Liver (tissue), 9 donors: ENCODE data around the gene BTNL8. TPM values are rescaled to one million over a fixed set of nuclear protein-coding genes. Genes with fewer than 3 reads are reported as not detected.

Experiments used
- DNase-seq: peaks from one replicate; pipeline ENCODE4 v3.0.0-alpha.2; 2017; ENCODE audit warnings: low spot score
- H3K27ac ChIP-seq, 2 donors: one replicate each; pipeline ENCODE4 v1.7.0; 2013; ENCODE audit warnings: inconsistent platforms in 2 of 2, low read length in 2 of 2, control low read depth in 1 of 2, low read depth in 1 of 2, mild to moderate bottlenecking in 1 of 2
- H3K27me3 ChIP-seq, 4 donors: one replicate each; pipeline versions ENCODE4 v1.6.1 to v1.7.0; 2013; ENCODE audit warnings: low read length in 3 of 4, inconsistent platforms in 1 of 4, mild to moderate bottlenecking in 1 of 4, moderate library complexity in 1 of 4; ENCODE audit not compliant: control insufficient read depth in 4 of 4, insufficient read depth in 4 of 4
- H3K36me3 ChIP-seq, 4 donors: one replicate each; pipeline versions ENCODE4 v1.6.1 to v1.7.0; 2013; ENCODE audit warnings: low read length in 3 of 4, mild to moderate bottlenecking in 3 of 4, low read depth in 1 of 4, moderate library complexity in 1 of 4; ENCODE audit not compliant: control insufficient read depth in 4 of 4, insufficient read depth in 3 of 4
- H3K4me1 ChIP-seq, 4 donors: one replicate each; pipeline versions ENCODE4 v1.6.1 to v1.7.0; 2013; ENCODE audit warnings: low read length in 3 of 4, mild to moderate bottlenecking in 3 of 4, moderate library complexity in 1 of 4; ENCODE audit not compliant: control insufficient read depth in 4 of 4, insufficient read depth in 4 of 4
- H3K4me3 ChIP-seq, 3 donors: one replicate each; pipeline versions ENCODE4 v1.6.1 to v1.7.0; 2013; ENCODE audit warnings: low read length in 3 of 3, control low read depth in 1 of 3, low read depth in 1 of 3, mild to moderate bottlenecking in 1 of 3
- H3K9ac ChIP-seq, 2 donors: one replicate each; pipeline ENCODE4 v1.7.0; 2013; ENCODE audit warnings: low read length in 2 of 2, mild to moderate bottlenecking in 2 of 2, moderate library complexity in 2 of 2, control low read depth in 1 of 2, low read depth in 1 of 2
- H3K9me3 ChIP-seq, 4 donors: one replicate each; pipeline versions ENCODE4 v1.6.1 to v1.7.0; 2013; ENCODE audit warnings: low read length in 3 of 4; ENCODE audit not compliant: control insufficient read depth in 4 of 4
- EGR1 ChIP-seq, 2 donors: IDR thresholded peaks; 2 replicates each; pipeline ENCODE4 v1.6.1; 2016 to 2018; ENCODE audit warnings: antibody characterized with exemption in 2 of 2, low read depth in 2 of 2
- FOXA1 ChIP-seq: IDR thresholded peaks from 2 replicates; pipeline ENCODE4 v1.6.1; 2016; ENCODE audit warnings: antibody characterized with exemption
- FOXA2 ChIP-seq: IDR thresholded peaks from 2 replicates; pipeline ENCODE4 v1.6.1; 2016; ENCODE audit warnings: antibody characterized with exemption
- GABPA ChIP-seq, 2 donors: IDR thresholded peaks in 1 of 2; conservative IDR thresholded peaks in 1 of 2; 2 replicates each; pipeline ENCODE4 v1.6.1; 2016; ENCODE audit warnings: antibody characterized with exemption in 2 of 2, mild to moderate bottlenecking in 1 of 2, moderate library complexity in 1 of 2
- HNF4A ChIP-seq, 2 donors: conservative IDR thresholded peaks; 2 replicates each; pipeline ENCODE4 v1.6.1; 2016; ENCODE audit warnings: antibody characterized with exemption in 2 of 2, mild to moderate bottlenecking in 2 of 2
- HNF4G ChIP-seq: IDR thresholded peaks from 2 replicates; pipeline ENCODE4 v1.6.1; 2016; ENCODE audit warnings: antibody characterized with exemption
- JUND ChIP-seq, 2 donors: IDR thresholded peaks; 2 replicates each; pipeline ENCODE4 v1.6.1; 2016; ENCODE audit warnings: antibody characterized with exemption in 2 of 2
- NR2F2 ChIP-seq: IDR thresholded peaks from 2 replicates; pipeline ENCODE4 v1.6.1; 2016; ENCODE audit warnings: antibody characterized with exemption
- RAD21 ChIP-seq, 2 donors: IDR thresholded peaks; 2 replicates each; pipeline ENCODE4 v1.6.1; 2016; ENCODE audit warnings: antibody characterized with exemption in 2 of 2, mild to moderate bottlenecking in 2 of 2
- RXRA ChIP-seq, 2 donors: IDR thresholded peaks; 2 replicates each; pipeline ENCODE4 v1.6.1; 2017 to 2018; ENCODE audit warnings: antibody characterized with exemption in 2 of 2, mild to moderate bottlenecking in 1 of 2
- TAF1 ChIP-seq: conservative IDR thresholded peaks from 2 replicates; pipeline ENCODE4 v1.6.1; 2016; ENCODE audit warnings: antibody characterized with exemption, mild to moderate bottlenecking
- WGBS: extraction: QIAGEN DNeasy Blood & Tissue Kit; methylation state at CpG from one replicate; pipeline ENCODE4 v1.1.7; 2013; 5-methylcytosine and 5-hydroxymethylcytosine counted together
- polyA plus RNA-seq, 2 donors: library from polyadenylated mRNA; stranded (reverse) in 1 of 2; unstranded in 1 of 2; fragments of 200-250 nt in 1 of 2; fragments of >200 nt in 1 of 2; fragmentation: Nextera tagmentation in 1 of 2; extraction: Ambion mirVana in 1 of 2; gene quantifications; one replicate each; pipeline versions ENCODE4 v1.2.1 to v1.2.3, GENCODE V29; 2013 to 2015
- total RNA-seq, 2 donors: library from RNA; depleted of rRNA; stranded (reverse); fragments of >200 nt; gene quantifications; one replicate each; pipeline ENCODE4 v1.2.3, GENCODE V29; 2014
- TF ChIP-seq, protein P1 (sequence below): fragments of 150-350 bp; IDR thresholded peaks from 2 replicates; pipeline ENCODE4 v1.5.1; 2017; ENCODE audit warnings: improper control_type of control experiment, low read depth, low read length; ENCODE audit not compliant: missing input control
- TF ChIP-seq, protein P2 (sequence below): IDR thresholded peaks from 2 replicates; pipeline ENCODE4 v1.6.1; 2016; ENCODE audit warnings: antibody characterized with exemption, mild to moderate bottlenecking
- TF ChIP-seq, protein P3 (sequence below): IDR thresholded peaks from 2 replicates; pipeline ENCODE4 v1.6.1; 2016; ENCODE audit warnings: antibody characterized with exemption
- TF ChIP-seq, protein P4 (sequence below): IDR thresholded peaks from 2 replicates; pipeline ENCODE4 v1.6.1; 2016; ENCODE audit warnings: antibody characterized with exemption
- TF ChIP-seq, protein P5 (sequence below): IDR thresholded peaks from 2 replicates; pipeline ENCODE4 v1.6.1; 2016; ENCODE audit warnings: antibody characterized with exemption
- donor health status: healthy.
- donor health status: healthy.
- donor health status: healthy.
- donor health status: healthy.
- donor health status: healthy.

BTNL8 gene
- total and polyA plus RNA-seq, 4 donors: 0.14 to 0.67 (median 0.56) TPM

DNA sequence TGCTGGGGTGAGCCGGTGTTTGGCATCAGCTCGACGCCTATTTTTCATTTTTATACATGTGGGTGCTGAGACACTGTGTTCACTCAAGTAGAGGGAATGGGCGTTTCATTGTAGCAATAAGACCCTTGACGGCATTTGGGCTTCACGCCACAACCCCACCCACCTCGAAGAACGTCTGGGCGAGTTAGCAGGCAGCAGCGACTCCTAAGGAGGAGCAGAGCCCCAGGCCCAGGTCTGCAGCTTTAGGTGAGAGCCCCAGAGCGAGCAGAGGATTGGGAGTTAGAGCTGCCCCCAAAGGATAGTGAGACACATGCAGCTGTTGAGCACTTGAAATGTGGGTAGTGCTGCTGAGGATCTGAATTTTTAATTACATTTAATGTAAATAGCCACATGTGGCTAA is 36.3 kb upstream of the BTNL8 start:
- 73% methylated on average over 11 of the region's 11 CpGs for WGBS
- no peak for DNase-seq
- Histone ChIP-seq H3K9me3 (no peaks in the 10 kb centered on the region), H3K9ac (no peak overlapping the region), H3K36me3 (no peaks in the 10 kb centered on the region), H3K27ac (no peak overlapping the region), H3K4me3 (no peak overlapping the region), H3K4me1 (peaks cover 2 to 8% (median 7%) of the 10 kb centered on the region in 4 donors), H3K27me3 (no peaks in the 10 kb centered on the region)
- TF ChIP-seq, protein P1, sequence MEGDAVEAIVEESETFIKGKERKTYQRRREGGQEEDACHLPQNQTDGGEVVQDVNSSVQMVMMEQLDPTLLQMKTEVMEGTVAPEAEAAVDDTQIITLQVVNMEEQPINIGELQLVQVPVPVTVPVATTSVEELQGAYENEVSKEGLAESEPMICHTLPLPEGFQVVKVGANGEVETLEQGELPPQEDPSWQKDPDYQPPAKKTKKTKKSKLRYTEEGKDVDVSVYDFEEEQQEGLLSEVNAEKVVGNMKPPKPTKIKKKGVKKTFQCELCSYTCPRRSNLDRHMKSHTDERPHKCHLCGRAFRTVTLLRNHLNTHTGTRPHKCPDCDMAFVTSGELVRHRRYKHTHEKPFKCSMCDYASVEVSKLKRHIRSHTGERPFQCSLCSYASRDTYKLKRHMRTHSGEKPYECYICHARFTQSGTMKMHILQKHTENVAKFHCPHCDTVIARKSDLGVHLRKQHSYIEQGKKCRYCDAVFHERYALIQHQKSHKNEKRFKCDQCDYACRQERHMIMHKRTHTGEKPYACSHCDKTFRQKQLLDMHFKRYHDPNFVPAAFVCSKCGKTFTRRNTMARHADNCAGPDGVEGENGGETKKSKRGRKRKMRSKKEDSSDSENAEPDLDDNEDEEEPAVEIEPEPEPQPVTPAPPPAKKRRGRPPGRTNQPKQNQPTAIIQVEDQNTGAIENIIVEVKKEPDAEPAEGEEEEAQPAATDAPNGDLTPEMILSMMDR: no peak
- TF ChIP-seq, protein P2, sequence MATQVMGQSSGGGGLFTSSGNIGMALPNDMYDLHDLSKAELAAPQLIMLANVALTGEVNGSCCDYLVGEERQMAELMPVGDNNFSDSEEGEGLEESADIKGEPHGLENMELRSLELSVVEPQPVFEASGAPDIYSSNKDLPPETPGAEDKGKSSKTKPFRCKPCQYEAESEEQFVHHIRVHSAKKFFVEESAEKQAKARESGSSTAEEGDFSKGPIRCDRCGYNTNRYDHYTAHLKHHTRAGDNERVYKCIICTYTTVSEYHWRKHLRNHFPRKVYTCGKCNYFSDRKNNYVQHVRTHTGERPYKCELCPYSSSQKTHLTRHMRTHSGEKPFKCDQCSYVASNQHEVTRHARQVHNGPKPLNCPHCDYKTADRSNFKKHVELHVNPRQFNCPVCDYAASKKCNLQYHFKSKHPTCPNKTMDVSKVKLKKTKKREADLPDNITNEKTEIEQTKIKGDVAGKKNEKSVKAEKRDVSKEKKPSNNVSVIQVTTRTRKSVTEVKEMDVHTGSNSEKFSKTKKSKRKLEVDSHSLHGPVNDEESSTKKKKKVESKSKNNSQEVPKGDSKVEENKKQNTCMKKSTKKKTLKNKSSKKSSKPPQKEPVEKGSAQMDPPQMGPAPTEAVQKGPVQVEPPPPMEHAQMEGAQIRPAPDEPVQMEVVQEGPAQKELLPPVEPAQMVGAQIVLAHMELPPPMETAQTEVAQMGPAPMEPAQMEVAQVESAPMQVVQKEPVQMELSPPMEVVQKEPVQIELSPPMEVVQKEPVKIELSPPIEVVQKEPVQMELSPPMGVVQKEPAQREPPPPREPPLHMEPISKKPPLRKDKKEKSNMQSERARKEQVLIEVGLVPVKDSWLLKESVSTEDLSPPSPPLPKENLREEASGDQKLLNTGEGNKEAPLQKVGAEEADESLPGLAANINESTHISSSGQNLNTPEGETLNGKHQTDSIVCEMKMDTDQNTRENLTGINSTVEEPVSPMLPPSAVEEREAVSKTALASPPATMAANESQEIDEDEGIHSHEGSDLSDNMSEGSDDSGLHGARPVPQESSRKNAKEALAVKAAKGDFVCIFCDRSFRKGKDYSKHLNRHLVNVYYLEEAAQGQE: no peak
- TF ChIP-seq TAF1 (no peak), JUND (IDR thresholded peaks at IDR 0.05) (no peak), NR2F2 (no peak), GABPA (IDR thresholded peaks at IDR 0.05 in 1 of 2, conservative IDR thresholded peaks at IDR 0.05 in 1 of 2) (no peak), FOXA1 (no peak), FOXA2 (no peak), HNF4A (conservative IDR thresholded peaks at IDR 0.05) (no peak), EGR1 (IDR thresholded peaks at IDR 0.05; ENCODE audit: low read depth in 2 of 2) (no peak), RXRA (IDR thresholded peaks at IDR 0.05) (no peak), RAD21 (IDR thresholded peaks at IDR 0.05) (no peak), HNF4G (no peak)
- TF ChIP-seq, protein P3, sequence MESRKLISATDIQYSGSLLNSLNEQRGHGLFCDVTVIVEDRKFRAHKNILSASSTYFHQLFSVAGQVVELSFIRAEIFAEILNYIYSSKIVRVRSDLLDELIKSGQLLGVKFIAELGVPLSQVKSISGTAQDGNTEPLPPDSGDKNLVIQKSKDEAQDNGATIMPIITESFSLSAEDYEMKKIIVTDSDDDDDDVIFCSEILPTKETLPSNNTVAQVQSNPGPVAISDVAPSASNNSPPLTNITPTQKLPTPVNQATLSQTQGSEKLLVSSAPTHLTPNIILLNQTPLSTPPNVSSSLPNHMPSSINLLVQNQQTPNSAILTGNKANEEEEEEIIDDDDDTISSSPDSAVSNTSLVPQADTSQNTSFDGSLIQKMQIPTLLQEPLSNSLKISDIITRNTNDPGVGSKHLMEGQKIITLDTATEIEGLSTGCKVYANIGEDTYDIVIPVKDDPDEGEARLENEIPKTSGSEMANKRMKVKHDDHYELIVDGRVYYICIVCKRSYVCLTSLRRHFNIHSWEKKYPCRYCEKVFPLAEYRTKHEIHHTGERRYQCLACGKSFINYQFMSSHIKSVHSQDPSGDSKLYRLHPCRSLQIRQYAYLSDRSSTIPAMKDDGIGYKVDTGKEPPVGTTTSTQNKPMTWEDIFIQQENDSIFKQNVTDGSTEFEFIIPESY: no peak
- TF ChIP-seq, protein P4, sequence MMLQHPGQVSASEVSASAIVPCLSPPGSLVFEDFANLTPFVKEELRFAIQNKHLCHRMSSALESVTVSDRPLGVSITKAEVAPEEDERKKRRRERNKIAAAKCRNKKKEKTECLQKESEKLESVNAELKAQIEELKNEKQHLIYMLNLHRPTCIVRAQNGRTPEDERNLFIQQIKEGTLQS: no peak
- TF ChIP-seq, protein P5, sequence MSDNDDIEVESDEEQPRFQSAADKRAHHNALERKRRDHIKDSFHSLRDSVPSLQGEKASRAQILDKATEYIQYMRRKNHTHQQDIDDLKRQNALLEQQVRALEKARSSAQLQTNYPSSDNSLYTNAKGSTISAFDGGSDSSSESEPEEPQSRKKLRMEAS: no peak
